Right lobe of liver (tissue), 4 donors: ENCODE results near the gene CDK14.

Experiments
- CTCF ChIP-seq, 4 donors: fragments of 200-600 bp in 3 of 4; fragments of 450-650 bp in 1 of 4; IDR thresholded peaks; one replicate each; pipeline versions ENCODE4 v1.5.1 to v1.8.0; 2016 to 2022; ENCODE audit warnings: antibody characterized with exemption in 4 of 4, mild to moderate bottlenecking in 2 of 4
- POLR2A ChIP-seq: fragments of 450-650 bp; IDR thresholded peaks from one replicate; pipeline ENCODE4 v1.6.1; 2017; ENCODE audit warnings: antibody characterized with exemption, mild to moderate bottlenecking
- donor health status: DM: no; HTN: no; CAD: no.
- donor health status: DM: no; HTN: no; CAD: no.
- donor health status: DM: no; HTN: yes; CAD: no.

GRCh38 chr7:90961037-90961725 lies 365.1 kb downstream of the CDK14 start:
- TF ChIP-seq CTCF (IDR thresholded peaks at IDR 0.05) (no peak), POLR2A (no peak)
